Sigmoid colon (tissue), 7 donors: ENCODE measurements around the gene SLC6A5. TPM values are rescaled to one million over a fixed set of nuclear protein-coding genes. Genes with fewer than 3 reads are reported as not detected.

Experiments used
- DNase-seq: peaks from one replicate; pipeline ENCODE4 v3.0.0-alpha.2; 2019
- H3K27ac ChIP-seq, 4 donors: fragments of 200-600 bp; sonication (generic); one replicate each; pipeline ENCODE4 v1.5.1; 2016 to 2019; ENCODE audit warnings: mild to moderate bottlenecking in 1 of 4
- H3K27me3 ChIP-seq, 3 donors: fragments of 200-600 bp; sonication (generic); one replicate each; pipeline ENCODE4 v1.5.1; 2019; ENCODE audit warnings: mild to moderate bottlenecking in 1 of 3
- H3K36me3 ChIP-seq, 4 donors: fragments of 200-600 bp; sonication (generic); one replicate each; pipeline ENCODE4 v1.5.1; 2016 to 2019
- H3K4me1 ChIP-seq, 4 donors: fragments of 200-600 bp; sonication (generic); one replicate each; pipeline ENCODE4 v1.5.1; 2017 to 2019
- H3K4me3 ChIP-seq, 4 donors: fragments of 200-600 bp; sonication (generic); one replicate each; pipeline ENCODE4 v1.5.1; 2017 to 2019; ENCODE audit warnings: mild to moderate bottlenecking in 2 of 4, moderate library complexity in 1 of 4
- H3K9me3 ChIP-seq, 4 donors: fragments of 200-600 bp in 3 of 4; sonication (generic) in 3 of 4; one replicate each; pipeline versions ENCODE4 v1.5.1 to v1.6.1; 2013 to 2019
- EP300 ChIP-seq, 4 donors: sonication (generic); formaldehyde crosslinking; IDR thresholded peaks; one replicate each; pipeline ENCODE4 v1.6.1; 2017; ENCODE audit warnings: antibody characterized with exemption in 4 of 4
- POLR2A ChIP-seq, 2 donors: fragments of 450-650 bp; IDR thresholded peaks; one replicate each; pipeline ENCODE4 v1.6.1; 2016; ENCODE audit warnings: antibody characterized with exemption in 2 of 2, mild to moderate bottlenecking in 2 of 2, moderate library complexity in 2 of 2
- POLR2AphosphoS5 ChIP-seq, 4 donors: sonication (generic); formaldehyde crosslinking; IDR thresholded peaks; one replicate each; pipeline ENCODE4 v1.6.1; 2017; ENCODE audit warnings: antibody characterized with exemption in 4 of 4
- WGBS, 2 donors: extraction: QIAGEN DNeasy Blood & Tissue Kit; methylation state at CpG; one replicate each; pipeline ENCODE4 v1.1.7; 2013; 5-methylcytosine and 5-hydroxymethylcytosine counted together
- intact Hi-C: fragments of 100-400 bp; cut with DNase I; formaldehyde crosslinking; loops from one replicate; pipeline ENCODE4 v1.15.1; 2023
- polyA plus RNA-seq, 3 donors: library from polyadenylated mRNA; stranded (reverse); fragments of 200-250 nt; gene quantifications; one replicate each; pipeline ENCODE4 v1.2.3, GENCODE V29; 2013
- total RNA-seq, 4 donors: library from RNA; depleted of rRNA; stranded (reverse); fragments of >200 nt; gene quantifications; one replicate each; pipeline ENCODE4 v1.1.0, GENCODE V29; 2016
- TF ChIP-seq, protein P1 (sequence below), 4 experiments: fragments of 450-650 bp in 3 of 4; fragments of 200-600 bp in 1 of 4; IDR thresholded peaks; one replicate each; pipeline ENCODE4 v1.5.1; 2016 to 2019; ENCODE audit warnings: antibody characterized with exemption in 4 of 4, mild to moderate bottlenecking in 3 of 4, moderate library complexity in 2 of 4
- donor health status: healthy with polysubstance abuse.
- donor health status: Bipolar disorder and iron deficiency.
- donor health status: healthy.

The SLC6A5 gene
- total and polyA plus RNA-seq, 7 donors = under 0.01 TPM; not detected in 6

- H3K27me3 ChIP-seq = peaks cover 0 to 6% (median 0%) of the 10 kb centered on the region in 3 donors
- TF ChIP-seq EP300 (IDR thresholded peaks at IDR 0.05) (no peak), POLR2AphosphoS5 (IDR thresholded peaks at IDR 0.05) (no peak), POLR2A (IDR thresholded peaks at IDR 0.05) (no peak)
- TF ChIP-seq, protein P1, sequence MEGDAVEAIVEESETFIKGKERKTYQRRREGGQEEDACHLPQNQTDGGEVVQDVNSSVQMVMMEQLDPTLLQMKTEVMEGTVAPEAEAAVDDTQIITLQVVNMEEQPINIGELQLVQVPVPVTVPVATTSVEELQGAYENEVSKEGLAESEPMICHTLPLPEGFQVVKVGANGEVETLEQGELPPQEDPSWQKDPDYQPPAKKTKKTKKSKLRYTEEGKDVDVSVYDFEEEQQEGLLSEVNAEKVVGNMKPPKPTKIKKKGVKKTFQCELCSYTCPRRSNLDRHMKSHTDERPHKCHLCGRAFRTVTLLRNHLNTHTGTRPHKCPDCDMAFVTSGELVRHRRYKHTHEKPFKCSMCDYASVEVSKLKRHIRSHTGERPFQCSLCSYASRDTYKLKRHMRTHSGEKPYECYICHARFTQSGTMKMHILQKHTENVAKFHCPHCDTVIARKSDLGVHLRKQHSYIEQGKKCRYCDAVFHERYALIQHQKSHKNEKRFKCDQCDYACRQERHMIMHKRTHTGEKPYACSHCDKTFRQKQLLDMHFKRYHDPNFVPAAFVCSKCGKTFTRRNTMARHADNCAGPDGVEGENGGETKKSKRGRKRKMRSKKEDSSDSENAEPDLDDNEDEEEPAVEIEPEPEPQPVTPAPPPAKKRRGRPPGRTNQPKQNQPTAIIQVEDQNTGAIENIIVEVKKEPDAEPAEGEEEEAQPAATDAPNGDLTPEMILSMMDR (IDR thresholded peaks at IDR 0.05) = no peak
- no peaks in the 10 kb centered on the region for H3K9me3 ChIP-seq
- DNase-seq = no peak
- intact Hi-C loops = no loop called here
- 65 to 71% methylated on average over 3 of the region's 3 CpGs for WGBS, 2 donors
- no peak overlapping the region for H3K4me3 ChIP-seq
- H3K36me3 ChIP-seq = no peaks in the 10 kb centered on the region
- no peak overlapping the region for H3K27ac ChIP-seq
- no peaks in the 10 kb centered on the region for H3K4me1 ChIP-seq
These were observed 54.6 kb downstream of the SLC6A5 start for GRCh38 chr11:20654038-20654437.

- Histone ChIP-seq H3K4me1 (no peaks in the 10 kb centered on the region), H3K36me3 (no peaks in the 10 kb centered on the region), H3K27me3 (no peaks in the 10 kb centered on the region), H3K27ac (no peak overlapping the region), H3K4me3 (no peak overlapping the region), H3K9me3 (no peaks in the 10 kb centered on the region)
- 84 to 85% methylated on average over 4 of the region's 4 CpGs for WGBS, 2 donors
- no peak for DNase-seq
- no peak for TF ChIP-seq EP300 (IDR thresholded peaks at IDR 0.05)
- TF ChIP-seq POLR2AphosphoS5 (IDR thresholded peaks at IDR 0.05) = no peak
- TF ChIP-seq, protein P1 (IDR thresholded peaks at IDR 0.05) = no peak
- TF ChIP-seq POLR2A (IDR thresholded peaks at IDR 0.05) = no peak
- intact Hi-C loops = no loop called here
These were observed 57.5 kb downstream of the SLC6A5 start for GRCh38 chr11:20656901-20657300.

DNA sequence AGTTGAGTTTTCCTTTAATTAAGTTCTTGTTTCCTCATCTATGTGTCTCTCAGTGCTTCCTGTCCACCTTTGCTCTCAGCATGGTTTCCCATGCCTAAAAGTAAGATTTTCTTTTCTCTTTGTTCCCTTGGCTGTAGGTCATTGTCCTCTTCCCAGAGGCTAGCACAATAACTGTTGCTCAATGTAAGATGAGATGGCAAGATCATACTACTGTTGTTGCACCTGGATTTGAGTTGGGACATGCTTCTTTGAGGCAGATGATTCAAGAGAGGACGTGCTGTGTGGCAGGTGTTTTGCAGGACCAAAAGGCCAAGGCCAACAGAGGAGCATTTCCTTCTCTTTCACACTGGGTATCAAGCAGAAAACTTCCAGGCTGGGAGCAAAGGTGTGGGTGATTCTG, 58.7 kb downstream of the SLC6A5 start:
- intact Hi-C loops = no loop called here
- no peaks in the 10 kb centered on the region for H3K27me3 ChIP-seq
- no peaks in the 10 kb centered on the region for H3K36me3 ChIP-seq
- 19 to 48% methylated on average over 1 of the region's 1 CpG for WGBS, 2 donors
- H3K9me3 ChIP-seq = no peaks in the 10 kb centered on the region
- H3K4me1 ChIP-seq = no peaks in the 10 kb centered on the region
- no peak overlapping the region for H3K27ac ChIP-seq
- TF ChIP-seq POLR2A (IDR thresholded peaks at IDR 0.05) (no peak), EP300 (IDR thresholded peaks at IDR 0.05) (no peak), POLR2AphosphoS5 (IDR thresholded peaks at IDR 0.05) (no peak)
- TF ChIP-seq, protein P1 (IDR thresholded peaks at IDR 0.05) = no peak
- H3K4me3 ChIP-seq = no peak overlapping the region
- no peak for DNase-seq

DNA sequence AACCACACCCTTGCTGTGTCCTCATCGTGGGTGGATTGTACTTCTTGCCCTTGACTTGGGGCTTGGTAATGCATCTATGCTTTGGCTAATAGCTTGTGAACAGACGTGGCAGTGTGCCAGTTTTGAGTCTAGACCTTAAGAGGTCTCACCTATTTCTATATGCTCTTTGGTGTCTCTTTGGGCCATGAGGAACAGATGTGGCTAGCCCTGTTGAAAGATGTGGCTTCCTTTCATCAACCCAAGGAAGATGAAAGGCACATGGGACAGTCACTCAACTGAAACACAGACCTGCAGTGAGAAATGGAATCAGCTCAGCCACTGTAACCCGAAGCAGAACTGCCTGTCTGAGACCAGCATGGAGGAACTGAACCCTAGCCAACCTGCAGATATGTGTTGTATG, 62.0 kb downstream of the SLC6A5 start:
- Histone ChIP-seq H3K27ac (no peak overlapping the region), H3K27me3 (peaks cover 0 to 3% (median 0%) of the 10 kb centered on the region in 3 donors), H3K4me1 (no peaks in the 10 kb centered on the region), H3K4me3 (no peak overlapping the region), H3K9me3 (no peaks in the 10 kb centered on the region), H3K36me3 (no peaks in the 10 kb centered on the region)
- TF ChIP-seq POLR2A (IDR thresholded peaks at IDR 0.05) (no peak), EP300 (IDR thresholded peaks at IDR 0.05) (no peak), POLR2AphosphoS5 (IDR thresholded peaks at IDR 0.05) (no peak)
- TF ChIP-seq, protein P1 (IDR thresholded peaks at IDR 0.05) = no peak
- no peak for DNase-seq
- WGBS, 2 donors = 58 to 62% methylated on average over 3 of the region's 3 CpGs
- intact Hi-C loops = no loop called here

DNA sequence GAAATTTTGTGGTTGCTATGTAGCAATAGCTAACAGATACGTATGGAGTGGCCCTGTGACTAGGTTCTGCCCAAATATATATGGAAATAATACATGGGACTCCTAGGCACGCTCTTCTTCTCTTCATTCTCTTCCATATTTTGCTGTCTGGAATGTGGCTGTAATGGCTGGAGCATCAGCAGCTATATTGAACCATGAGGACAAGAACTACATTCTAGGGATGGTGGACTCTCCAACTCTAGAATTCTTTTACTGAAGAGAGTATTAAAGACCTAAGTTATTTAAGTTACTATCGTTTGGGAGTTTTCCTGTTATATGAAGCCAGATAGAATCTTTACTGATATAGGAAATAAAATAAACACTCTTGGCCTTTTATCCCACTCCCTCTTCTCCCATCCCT, 62.4 kb downstream of the SLC6A5 start:
- Histone ChIP-seq H3K36me3 (no peaks in the 10 kb centered on the region), H3K27ac (no peak overlapping the region), H3K27me3 (peaks cover 0 to 3% (median 0%) of the 10 kb centered on the region in 3 donors), H3K4me3 (no peak overlapping the region), H3K4me1 (no peaks in the 10 kb centered on the region), H3K9me3 (no peaks in the 10 kb centered on the region)
- 84 to 85% methylated on average over 3 of the region's 3 CpGs for WGBS, 2 donors
- no peak for TF ChIP-seq POLR2A (IDR thresholded peaks at IDR 0.05)
- no peak for TF ChIP-seq POLR2AphosphoS5 (IDR thresholded peaks at IDR 0.05)
- TF ChIP-seq EP300 (IDR thresholded peaks at IDR 0.05) = no peak
- TF ChIP-seq, protein P1 (IDR thresholded peaks at IDR 0.05) = no peak
- no peak for DNase-seq
- intact Hi-C loops = no loop called here
